HG03442 (cell line): ENCODE data around the gene FRMD1.

Source experiments
- ATAC-seq: cut with Tn5 transposase; IDR thresholded peaks from one replicate; pipeline ENCODE4 v1.9.1; 2021; ENCODE audit warnings: mild to moderate bottlenecking, moderate library complexity; ENCODE audit not compliant: unreplicated experiment

The FRMD1 gene

GRCh38 chr6:168058691-168059551 lies 20.1 kb downstream of the FRMD1 start:
- no peak for ATAC-seq

GRCh38 chr6:168057836-168058235 lies 21.2 kb downstream of the FRMD1 start:
- ATAC-seq, result no peak

GRCh38 chr6:168056892-168057527 lies 22.0 kb downstream of the FRMD1 start:
- ATAC-seq, result no peak

- no peak for ATAC-seq
Observed at GRCh38 chr6:168055696-168056489, 23.1 kb downstream of the FRMD1 start.

GRCh38 chr6:168054765-168055560 lies 24.0 kb downstream of the FRMD1 start:
- ATAC-seq, result no peak

- no peak for ATAC-seq
Observed at GRCh38 chr6:168053957-168054471, 25.0 kb downstream of the FRMD1 start.

GRCh38 chr6:168053086-168053956 lies 25.7 kb downstream of the FRMD1 start:
- ATAC-seq, result no peak

- ATAC-seq, result no peak
Observed at GRCh38 chr6:168052291-168052891, 26.6 kb downstream of the FRMD1 start.

GRCh38 chr6:168051648-168052047 lies 27.4 kb downstream of the FRMD1 start:
- ATAC-seq, result no peak

GRCh38 chr6:168050881-168051586 lies 28.0 kb downstream of the FRMD1 start:
- no peak for ATAC-seq

GRCh38 chr6:168050225-168050880 lies 28.7 kb downstream of the FRMD1 start:
- no peak for ATAC-seq

- no peak for ATAC-seq
Observed at GRCh38 chr6:168049706-168050224, 29.2 kb downstream of the FRMD1 start.

GRCh38 chr6:168049277-168049676 lies 29.7 kb downstream of the FRMD1 start:
- no peak for ATAC-seq

- no peak for ATAC-seq
Observed at GRCh38 chr6:168048724-168049025, 30.3 kb downstream of the FRMD1 start.

GRCh38 chr6:168047841-168048723 lies 30.9 kb downstream of the FRMD1 start:
- ATAC-seq, result no peak

- no peak for ATAC-seq
Observed at GRCh38 chr6:168046696-168047095, 32.3 kb downstream of the FRMD1 start.
